HEK293 (cell line): ENCODE data around the gene PRPF38B.

Experiments used
- CTCF ChIP-seq: fragments of 450-650 bp; formaldehyde crosslinking; IDR thresholded peaks from 2 replicates; pipeline ENCODE4 v1.5.1; 2016; ENCODE audit warnings: missing biosample characterization, missing genetic modification characterization
- GFI1B ChIP-seq: fragments of 450-650 bp; formaldehyde crosslinking; IDR thresholded peaks from 2 replicates; pipeline ENCODE4 v1.5.1; 2016; ENCODE audit warnings: missing biosample characterization, missing genetic modification characterization
- KLF1 ChIP-seq: fragments of 450-650 bp; formaldehyde crosslinking; IDR thresholded peaks from 2 replicates; pipeline ENCODE4 v1.5.1; 2016; ENCODE audit warnings: missing biosample characterization, missing genetic modification characterization
- KLF16 ChIP-seq: fragments of 450-650 bp; formaldehyde crosslinking; IDR thresholded peaks from 2 replicates; pipeline ENCODE4 v1.5.1; 2017; ENCODE audit warnings: missing biosample characterization, missing genetic modification characterization
- PRDM6 ChIP-seq: fragments of 450-650 bp; formaldehyde crosslinking; IDR thresholded peaks from 2 replicates; pipeline ENCODE4 v1.5.1; 2017; ENCODE audit warnings: missing biosample characterization, missing genetic modification characterization
- TRIM28 ChIP-seq: IDR thresholded peaks from 2 replicates; pipeline ENCODE4 v1.6.1; 2011; ENCODE audit warnings: low read length, control low read depth, borderline replicate concordance
- ZBTB7A ChIP-seq: fragments of 450-650 bp; formaldehyde crosslinking; IDR thresholded peaks from 2 replicates; pipeline ENCODE4 v1.5.1; 2016; ENCODE audit warnings: low read depth, missing biosample characterization, missing genetic modification characterization
- ZEB2 ChIP-seq: fragments of 450-650 bp; formaldehyde crosslinking; IDR thresholded peaks from 2 replicates; pipeline ENCODE4 v1.5.1; 2016; ENCODE audit warnings: missing biosample characterization, missing genetic modification characterization
- ZNF10 ChIP-seq: fragments of 450-650 bp; formaldehyde crosslinking; IDR thresholded peaks from 2 replicates; pipeline ENCODE4 v1.5.1; 2017; ENCODE audit warnings: missing biosample characterization, missing genetic modification characterization
- ZNF121 ChIP-seq: fragments of 450-650 bp; formaldehyde crosslinking; IDR thresholded peaks from 2 replicates; pipeline ENCODE4 v1.5.1; 2016; ENCODE audit warnings: missing biosample characterization, missing genetic modification characterization
- ZNF184 ChIP-seq: fragments of 450-650 bp; IDR thresholded peaks from 2 replicates; pipeline ENCODE4 v1.5.1; 2018; ENCODE audit warnings: missing biosample characterization, mild to moderate bottlenecking, missing genetic modification characterization
- ZNF221 ChIP-seq: fragments of 450-650 bp; formaldehyde crosslinking; IDR thresholded peaks from 2 replicates; pipeline ENCODE4 v1.5.1; 2017; ENCODE audit warnings: missing biosample characterization, missing genetic modification characterization, borderline replicate concordance
- ZNF311 ChIP-seq: fragments of 450-650 bp; formaldehyde crosslinking; IDR thresholded peaks from 2 replicates; pipeline ENCODE4 v1.5.1; 2017; ENCODE audit warnings: missing biosample characterization, missing genetic modification characterization, borderline replicate concordance
- ZNF366 ChIP-seq: fragments of 450-650 bp; formaldehyde crosslinking; conservative IDR thresholded peaks from 2 replicates; pipeline ENCODE4 v1.5.1; 2016; ENCODE audit warnings: missing biosample characterization, missing genetic modification characterization
- ZNF394 ChIP-seq: fragments of 450-650 bp; formaldehyde crosslinking; IDR thresholded peaks from 2 replicates; pipeline ENCODE4 v1.5.1; 2016; ENCODE audit warnings: missing biosample characterization, missing genetic modification characterization, mild to moderate bottlenecking, moderate library complexity, borderline replicate concordance
- ZNF433 ChIP-seq: fragments of 450-650 bp; formaldehyde crosslinking; IDR thresholded peaks from 2 replicates; pipeline ENCODE4 v1.5.1; 2016; ENCODE audit warnings: missing biosample characterization, missing genetic modification characterization, low read depth
- ZNF48 ChIP-seq: fragments of 450-650 bp; formaldehyde crosslinking; IDR thresholded peaks from 2 replicates; pipeline ENCODE4 v1.5.1; 2016; ENCODE audit warnings: missing biosample characterization, missing genetic modification characterization
- ZNF621 ChIP-seq: fragments of 450-650 bp; formaldehyde crosslinking; IDR thresholded peaks from 2 replicates; pipeline ENCODE4 v1.5.1; 2017; ENCODE audit warnings: missing biosample characterization, missing genetic modification characterization
- ZNF626 ChIP-seq: fragments of 450-650 bp; sonication (Bioruptor Pico); formaldehyde crosslinking; IDR thresholded peaks from 2 replicates; pipeline ENCODE4 v1.5.1; 2018; ENCODE audit warnings: missing biosample characterization, missing genetic modification characterization, inconsistent platforms
- ZNF658 ChIP-seq: fragments of 450-650 bp; formaldehyde crosslinking; IDR thresholded peaks from 2 replicates; pipeline ENCODE4; 2016; ENCODE audit warnings: missing biosample characterization, missing genetic modification characterization
- ZNF660 ChIP-seq: fragments of 450-650 bp; IDR thresholded peaks from 2 replicates; pipeline ENCODE4 v1.5.1; 2018; ENCODE audit warnings: missing biosample characterization, mild to moderate bottlenecking, missing genetic modification characterization
- ZNF670 ChIP-seq: fragments of 450-650 bp; formaldehyde crosslinking; IDR thresholded peaks from 2 replicates; pipeline ENCODE4 v1.5.1; 2016; ENCODE audit warnings: missing biosample characterization, missing genetic modification characterization, low read depth
- ZNF843 ChIP-seq: fragments of 450-650 bp; formaldehyde crosslinking; IDR thresholded peaks from 2 replicates; pipeline ENCODE4 v1.5.1; 2016; ENCODE audit warnings: missing biosample characterization, missing genetic modification characterization
- ZSCAN30 ChIP-seq: fragments of 450-650 bp; IDR thresholded peaks from 2 replicates; pipeline ENCODE4 v1.5.1; 2018; ENCODE audit warnings: missing biosample characterization, mild to moderate bottlenecking, missing genetic modification characterization, moderate library complexity
- TF ChIP-seq, protein P1 (sequence below): fragments of 450-650 bp; formaldehyde crosslinking; conservative IDR thresholded peaks from 2 replicates; pipeline ENCODE4 v1.5.1; 2016; ENCODE audit warnings: low read depth, missing biosample characterization, missing genetic modification characterization
- TF ChIP-seq, protein P2 (sequence below): fragments of 450-650 bp; formaldehyde crosslinking; IDR thresholded peaks from 2 replicates; pipeline ENCODE4 v1.5.1; 2016; ENCODE audit warnings: missing biosample characterization, missing genetic modification characterization
- TF ChIP-seq, protein P3 (sequence below): fragments of 450-650 bp; IDR thresholded peaks from 2 replicates; pipeline ENCODE4 v1.5.1; 2018; ENCODE audit warnings: missing biosample characterization, mild to moderate bottlenecking, missing genetic modification characterization

The PRPF38B gene

GRCh38 chr1:108691942-108692723 is at the start of gene PRPF38B (continued):
- TF ChIP-seq, protein P1, sequence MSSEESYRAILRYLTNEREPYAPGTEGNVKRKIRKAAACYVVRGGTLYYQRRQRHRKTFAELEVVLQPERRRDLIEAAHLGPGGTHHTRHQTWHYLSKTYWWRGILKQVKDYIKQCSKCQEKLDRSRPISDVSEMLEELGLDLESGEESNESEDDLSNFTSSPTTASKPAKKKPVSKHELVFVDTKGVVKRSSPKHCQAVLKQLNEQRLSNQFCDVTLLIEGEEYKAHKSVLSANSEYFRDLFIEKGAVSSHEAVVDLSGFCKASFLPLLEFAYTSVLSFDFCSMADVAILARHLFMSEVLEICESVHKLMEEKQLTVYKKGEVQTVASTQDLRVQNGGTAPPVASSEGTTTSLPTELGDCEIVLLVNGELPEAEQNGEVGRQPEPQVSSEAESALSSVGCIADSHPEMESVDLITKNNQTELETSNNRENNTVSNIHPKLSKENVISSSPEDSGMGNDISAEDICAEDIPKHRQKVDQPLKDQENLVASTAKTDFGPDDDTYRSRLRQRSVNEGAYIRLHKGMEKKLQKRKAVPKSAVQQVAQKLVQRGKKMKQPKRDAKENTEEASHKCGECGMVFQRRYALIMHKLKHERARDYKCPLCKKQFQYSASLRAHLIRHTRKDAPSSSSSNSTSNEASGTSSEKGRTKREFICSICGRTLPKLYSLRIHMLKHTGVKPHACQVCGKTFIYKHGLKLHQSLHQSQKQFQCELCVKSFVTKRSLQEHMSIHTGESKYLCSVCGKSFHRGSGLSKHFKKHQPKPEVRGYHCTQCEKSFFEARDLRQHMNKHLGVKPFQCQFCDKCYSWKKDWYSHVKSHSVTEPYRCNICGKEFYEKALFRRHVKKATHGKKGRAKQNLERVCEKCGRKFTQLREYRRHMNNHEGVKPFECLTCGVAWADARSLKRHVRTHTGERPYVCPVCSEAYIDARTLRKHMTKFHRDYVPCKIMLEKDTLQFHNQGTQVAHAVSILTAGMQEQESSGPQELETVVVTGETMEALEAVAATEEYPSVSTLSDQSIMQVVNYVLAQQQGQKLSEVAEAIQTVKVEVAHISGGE: peak; percentile 93
- no peak for TF ChIP-seq ZNF626 (tag by site-specific recombination)
- no peak for TF ChIP-seq TRIM28
- no peak for TF ChIP-seq ZNF48 (tag by site-specific recombination)
- no peak; the same call in 1 of the 2 replicates for TF ChIP-seq ZNF10
- TF ChIP-seq ZNF184 (tag by site-specific recombination): no peak
- TF ChIP-seq ZSCAN30: no peak
- no peak for TF ChIP-seq ZNF658 (tag by site-specific recombination)
- TF ChIP-seq PRDM6 (tag by site-specific recombination): no peak
- TF ChIP-seq ZNF121 (tag by site-specific recombination): peak; percentile 65; the same call in 1 of the 2 replicates
- TF ChIP-seq, protein P2, sequence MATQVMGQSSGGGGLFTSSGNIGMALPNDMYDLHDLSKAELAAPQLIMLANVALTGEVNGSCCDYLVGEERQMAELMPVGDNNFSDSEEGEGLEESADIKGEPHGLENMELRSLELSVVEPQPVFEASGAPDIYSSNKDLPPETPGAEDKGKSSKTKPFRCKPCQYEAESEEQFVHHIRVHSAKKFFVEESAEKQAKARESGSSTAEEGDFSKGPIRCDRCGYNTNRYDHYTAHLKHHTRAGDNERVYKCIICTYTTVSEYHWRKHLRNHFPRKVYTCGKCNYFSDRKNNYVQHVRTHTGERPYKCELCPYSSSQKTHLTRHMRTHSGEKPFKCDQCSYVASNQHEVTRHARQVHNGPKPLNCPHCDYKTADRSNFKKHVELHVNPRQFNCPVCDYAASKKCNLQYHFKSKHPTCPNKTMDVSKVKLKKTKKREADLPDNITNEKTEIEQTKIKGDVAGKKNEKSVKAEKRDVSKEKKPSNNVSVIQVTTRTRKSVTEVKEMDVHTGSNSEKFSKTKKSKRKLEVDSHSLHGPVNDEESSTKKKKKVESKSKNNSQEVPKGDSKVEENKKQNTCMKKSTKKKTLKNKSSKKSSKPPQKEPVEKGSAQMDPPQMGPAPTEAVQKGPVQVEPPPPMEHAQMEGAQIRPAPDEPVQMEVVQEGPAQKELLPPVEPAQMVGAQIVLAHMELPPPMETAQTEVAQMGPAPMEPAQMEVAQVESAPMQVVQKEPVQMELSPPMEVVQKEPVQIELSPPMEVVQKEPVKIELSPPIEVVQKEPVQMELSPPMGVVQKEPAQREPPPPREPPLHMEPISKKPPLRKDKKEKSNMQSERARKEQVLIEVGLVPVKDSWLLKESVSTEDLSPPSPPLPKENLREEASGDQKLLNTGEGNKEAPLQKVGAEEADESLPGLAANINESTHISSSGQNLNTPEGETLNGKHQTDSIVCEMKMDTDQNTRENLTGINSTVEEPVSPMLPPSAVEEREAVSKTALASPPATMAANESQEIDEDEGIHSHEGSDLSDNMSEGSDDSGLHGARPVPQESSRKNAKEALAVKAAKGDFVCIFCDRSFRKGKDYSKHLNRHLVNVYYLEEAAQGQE (tag by site-specific recombination): no peak
- TF ChIP-seq, protein P3, sequence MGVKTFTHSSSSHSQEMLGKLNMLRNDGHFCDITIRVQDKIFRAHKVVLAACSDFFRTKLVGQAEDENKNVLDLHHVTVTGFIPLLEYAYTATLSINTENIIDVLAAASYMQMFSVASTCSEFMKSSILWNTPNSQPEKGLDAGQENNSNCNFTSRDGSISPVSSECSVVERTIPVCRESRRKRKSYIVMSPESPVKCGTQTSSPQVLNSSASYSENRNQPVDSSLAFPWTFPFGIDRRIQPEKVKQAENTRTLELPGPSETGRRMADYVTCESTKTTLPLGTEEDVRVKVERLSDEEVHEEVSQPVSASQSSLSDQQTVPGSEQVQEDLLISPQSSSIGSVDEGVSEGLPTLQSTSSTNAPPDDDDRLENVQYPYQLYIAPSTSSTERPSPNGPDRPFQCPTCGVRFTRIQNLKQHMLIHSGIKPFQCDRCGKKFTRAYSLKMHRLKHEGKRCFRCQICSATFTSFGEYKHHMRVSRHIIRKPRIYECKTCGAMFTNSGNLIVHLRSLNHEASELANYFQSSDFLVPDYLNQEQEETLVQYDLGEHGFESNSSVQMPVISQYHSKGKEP (tag by site-specific recombination): no peak
- TF ChIP-seq KLF16 (tag by site-specific recombination): no peak
- no peak for TF ChIP-seq ZNF311 (tag by site-specific recombination)
- no peak for TF ChIP-seq ZNF221 (tag by site-specific recombination)
- TF ChIP-seq ZNF366: peak; percentile 97
- no peak for TF ChIP-seq GFI1B (tag by site-specific recombination)
- peak; percentile 37; the same call in 1 of the 2 replicates for TF ChIP-seq ZNF394 (tag by site-specific recombination)
- no peak for TF ChIP-seq ZNF621 (tag by site-specific recombination)
- no peak for TF ChIP-seq ZNF670
- no peak for TF ChIP-seq ZNF433 (tag by site-specific recombination)
- no peak for TF ChIP-seq KLF1
- TF ChIP-seq CTCF (tag by site-specific recombination): no peak
- TF ChIP-seq ZBTB7A (tag by site-specific recombination): no peak
- peak; percentile 63; the same call in 1 of the 2 replicates for TF ChIP-seq ZEB2 (tag by site-specific recombination)
- TF ChIP-seq ZNF660 (tag by site-specific recombination): 0 out of 2 replicates have a peak, but pooled peaks have one; percentile 45
- no peak; the same call in 1 of the 2 replicates for TF ChIP-seq ZNF843
